SIG-M5 treated with dmso at 0.1 percent for 504 hours (cell line): ENCODE measurements around the gene CYP27C1.

Source experiments
- DNase-seq: peaks from one replicate; lab custom pipeline; 2025; ENCODE audit not compliant: unreplicated experiment; lab: John Stamatoyannopoulos, UW

Gene CYP27C1

GRCh38 chr2:127157651-127158485 is 62.2 kb downstream of the CYP27C1 start:
- DNase-seq = no peak

GRCh38 chr2:127157114-127157513 is 63.0 kb downstream of the CYP27C1 start:
- DNase-seq = no peak

DNA sequence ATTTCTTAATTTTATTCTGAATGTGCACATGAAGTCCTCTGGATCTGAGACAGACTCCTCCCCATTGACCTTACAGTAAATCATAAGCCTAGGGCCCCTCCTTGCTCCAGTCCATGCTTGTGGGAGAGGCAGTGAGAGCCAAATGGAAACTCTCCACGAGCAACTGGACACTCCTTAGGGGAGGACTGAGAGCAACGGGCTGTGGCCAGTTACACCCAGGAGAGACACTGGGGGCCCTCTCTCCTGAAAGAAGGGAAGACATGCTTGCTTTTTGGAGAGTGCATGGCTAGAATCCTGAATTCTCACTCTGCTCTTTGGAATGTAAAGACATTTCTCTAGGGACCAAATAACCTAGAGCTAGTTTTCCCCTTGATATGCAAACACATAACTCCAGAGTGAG is 64.2 kb downstream of the CYP27C1 start:
- DNase-seq = no peak

DNA sequence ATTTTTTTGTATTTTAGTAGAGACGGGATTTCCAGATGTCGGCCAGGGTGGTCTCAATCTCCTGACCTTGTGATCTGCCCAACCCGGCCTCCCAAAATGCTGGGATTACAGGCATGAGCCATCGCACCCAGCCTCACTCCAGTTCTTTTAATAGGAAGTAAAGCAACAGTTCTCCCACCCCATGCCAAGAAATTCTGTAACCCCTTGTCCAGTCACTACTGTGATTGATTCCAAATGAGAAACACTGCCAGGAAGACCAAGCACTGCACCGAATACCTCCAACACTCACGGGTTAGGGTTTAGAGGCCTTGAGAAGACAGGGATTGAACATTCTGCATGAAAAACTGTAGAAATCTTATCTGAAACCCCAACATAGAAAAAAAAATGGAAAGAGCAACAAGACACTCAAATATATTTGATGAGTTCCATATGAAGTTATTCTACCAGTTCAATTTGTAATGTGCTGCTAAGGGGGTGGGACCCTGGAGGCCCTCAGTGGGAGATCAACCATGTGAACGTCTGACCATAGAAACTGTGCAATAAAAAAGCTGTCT is 65.0 kb downstream of the CYP27C1 start:
- no peak for DNase-seq

- DNase-seq = no peak
Measured at GRCh38 chr2:127154396-127154795, 65.7 kb downstream of the CYP27C1 start.

GRCh38 chr2:127153691-127154158 is 66.4 kb downstream of the CYP27C1 start:
- no peak for DNase-seq

DNA sequence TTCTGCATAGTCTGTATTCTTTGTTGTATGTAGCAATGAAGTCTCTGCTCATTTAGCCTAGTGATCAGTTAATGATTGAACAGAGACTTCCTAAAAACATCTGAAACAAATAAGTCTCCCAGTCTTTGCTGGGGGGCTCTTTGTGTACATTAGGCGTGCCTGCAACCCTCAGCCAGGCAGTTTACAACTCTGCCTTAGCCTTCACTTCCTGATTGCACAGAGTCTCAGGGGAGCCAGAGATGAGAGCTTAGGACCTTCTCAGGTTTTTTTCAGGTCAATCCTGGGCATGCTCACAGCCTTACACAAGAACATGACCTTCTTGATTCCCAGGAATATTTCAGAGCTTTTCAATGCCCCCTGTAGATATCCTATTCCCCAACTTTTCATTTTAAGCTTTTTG is 69.1 kb downstream of the CYP27C1 start:
- no peak for DNase-seq

DNA sequence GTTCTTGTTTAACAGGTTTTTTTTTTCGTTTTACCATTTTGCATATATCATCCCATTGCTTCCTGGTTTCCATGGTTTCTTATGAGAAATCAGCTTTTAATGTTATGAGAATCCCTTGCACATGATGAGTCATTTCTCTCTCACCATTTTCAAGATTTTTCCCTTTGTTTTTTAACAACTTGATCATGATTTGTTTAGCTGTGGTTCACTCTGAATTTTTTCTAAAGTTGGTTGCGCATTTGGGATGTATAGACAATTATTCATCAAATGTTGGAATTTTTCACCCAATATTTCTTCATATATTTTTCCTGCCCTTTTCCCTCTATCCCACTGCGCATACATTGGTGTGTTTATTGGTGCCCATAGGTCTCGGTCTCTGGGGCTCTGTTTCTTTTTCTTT is 70.7 kb downstream of the CYP27C1 start:
- no peak for DNase-seq

GRCh38 chr2:127146820-127147502 is 73.1 kb downstream of the CYP27C1 start:
- no peak for DNase-seq

GRCh38 chr2:127146071-127146725 is 73.9 kb downstream of the CYP27C1 start:
- DNase-seq = no peak

- no peak for DNase-seq
Measured at GRCh38 chr2:127145280-127145895, 74.7 kb downstream of the CYP27C1 start.

DNA sequence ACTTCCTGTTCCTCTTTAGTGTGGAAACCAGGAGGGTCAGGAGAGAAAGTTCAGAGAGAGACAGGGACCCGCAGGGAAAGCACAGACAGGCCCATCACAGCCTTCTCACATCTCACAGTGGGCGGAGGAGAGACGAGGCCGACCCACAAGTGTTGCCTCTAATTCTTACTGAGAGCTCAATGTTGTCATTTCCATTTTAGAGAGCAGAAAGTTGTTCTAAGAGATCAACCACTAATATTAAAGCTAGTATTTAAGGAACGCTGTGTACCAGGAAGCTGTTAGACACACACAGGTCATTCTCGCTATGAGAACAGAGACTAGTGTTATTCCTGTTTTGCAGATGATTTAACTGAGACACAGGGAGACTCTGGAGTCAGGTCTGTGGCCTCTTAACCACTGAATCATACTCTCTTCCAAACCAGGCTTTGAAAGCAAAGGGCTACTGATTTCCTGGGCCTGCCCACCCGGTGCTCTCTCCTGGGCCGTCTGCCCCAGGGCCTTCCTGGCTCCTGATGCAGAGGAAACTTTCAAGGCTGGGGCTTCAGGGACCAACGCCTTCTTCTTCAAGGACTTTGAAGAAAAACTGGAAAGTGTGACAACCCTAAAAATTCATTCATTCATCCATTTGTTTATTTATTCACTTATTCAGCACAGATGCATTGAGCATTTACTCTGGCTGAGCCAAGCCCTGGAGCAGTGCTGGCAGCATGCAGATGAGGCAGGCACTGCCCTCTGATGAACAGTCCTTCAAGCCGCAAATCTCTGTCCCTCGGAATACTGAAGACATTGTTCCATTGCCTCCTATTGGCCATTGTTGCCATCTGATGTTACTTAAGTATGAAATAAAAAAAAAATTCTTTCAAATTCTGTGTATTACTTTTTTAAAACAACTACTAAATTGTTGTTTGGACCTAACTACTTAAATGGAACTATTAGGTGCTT is 76.0 kb downstream of the CYP27C1 start:
- DNase-seq = no peak

GRCh38 chr2:127142663-127143630 is 77.2 kb downstream of the CYP27C1 start:
- DNase-seq = no peak

- DNase-seq = no peak
Measured at GRCh38 chr2:127140538-127140937, 79.6 kb downstream of the CYP27C1 start.

DNA sequence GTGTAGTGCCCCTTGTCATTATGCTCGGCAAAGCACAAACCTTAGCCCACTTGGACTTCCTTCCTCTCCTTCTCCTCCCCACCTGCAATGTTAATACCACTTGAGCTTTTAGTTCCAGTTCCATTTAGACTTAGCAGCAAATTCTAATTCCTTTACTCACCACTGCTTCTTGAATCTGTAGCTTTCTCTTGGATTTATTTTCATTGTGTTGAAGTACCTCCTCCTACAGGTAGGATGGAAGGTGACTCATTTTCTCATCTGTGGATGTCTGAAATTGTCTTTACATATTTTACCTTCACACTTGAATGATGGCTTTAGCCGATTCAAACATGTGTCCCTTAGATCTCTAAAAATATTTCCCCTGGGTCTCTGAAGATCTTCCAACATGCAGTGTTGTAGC is 80.3 kb downstream of the CYP27C1 start:
- no peak for DNase-seq

GRCh38 chr2:127138281-127138680 is 81.8 kb downstream of the CYP27C1 start:
- DNase-seq = no peak

DNA sequence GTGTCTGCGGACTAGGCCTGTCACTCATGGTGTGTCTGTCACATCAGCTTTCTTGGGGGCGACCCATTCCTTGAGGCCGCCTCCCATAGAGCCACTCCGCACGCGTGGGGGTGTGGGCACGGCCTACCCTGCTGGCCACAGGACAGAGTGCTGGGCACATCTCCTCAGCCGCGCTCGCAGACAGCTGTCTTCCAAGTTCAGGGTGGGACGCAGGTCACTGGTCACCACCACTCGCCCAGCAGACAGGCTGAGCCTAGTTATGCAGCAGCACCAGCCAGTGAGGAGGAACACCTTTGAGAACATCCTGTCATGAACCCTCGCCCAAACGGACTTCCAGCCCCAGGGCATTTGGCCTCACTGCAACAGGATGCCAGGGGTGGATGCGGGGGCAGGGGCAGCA is 82.4 kb downstream of the CYP27C1 start:
- DNase-seq = no peak

- no peak for DNase-seq
Measured at GRCh38 chr2:127137225-127137624, 82.9 kb downstream of the CYP27C1 start.
